Daoy (cell line): ENCODE data around the gene IL17REL. TPM values are rescaled to one million over a fixed set of nuclear protein-coding genes. Genes with fewer than 3 reads are reported as not detected.

Experiments used
- DNase-seq: peaks from one replicate; pipeline ENCODE4 v3.0.0-alpha.2; 2015; ENCODE audit warnings: low read depth
- total RNA-seq: library from RNA; depleted of rRNA; stranded (reverse); fragments of >200 nt; shearing (Covaris generic); gene quantifications from 2 replicates; pipeline ENCODE4 v1.2.3, GENCODE V29; 2014; rRNA removed

The IL17REL gene
- total RNA-seq = not detected in 2 replicates

GRCh38 chr22:50012211-50013181, at the start of gene IL17REL:
Gene IL17REL (minus strand): TSS chr22:50012765. CDS start chr22:50012646, 119 bp downstream.
- peak; percentile 3 for DNase-seq

- DNase-seq = no peak
Measured at GRCh38 chr22:50061824-50062355, 49.3 kb upstream of the IL17REL start.

GRCh38 chr22:50061141-50061823, 48.7 kb upstream of the IL17REL start:
- DNase-seq = no peak

- no peak for DNase-seq
Measured at GRCh38 chr22:50060441-50061140, 48.0 kb upstream of the IL17REL start.

- DNase-seq = no peak
Measured at GRCh38 chr22:50059881-50060262, 47.3 kb upstream of the IL17REL start.

GRCh38 chr22:50058906-50059880, 46.6 kb upstream of the IL17REL start:
- peak; percentile 42 for DNase-seq

GRCh38 chr22:50058061-50058905, 45.7 kb upstream of the IL17REL start, which contains the start of gene TTLL8:
Gene TTLL8 (minus strand): TSS chr22:50058298.
- DNase-seq = no peak

- no peak for DNase-seq
Measured at GRCh38 chr22:50057278-50058060, 44.9 kb upstream of the IL17REL start.

- DNase-seq = no peak
Measured at GRCh38 chr22:50056214-50056972, 43.8 kb upstream of the IL17REL start.

GRCh38 chr22:50053861-50054260, 41.3 kb upstream of the IL17REL start:
- no peak for DNase-seq

- DNase-seq = no peak
Measured at GRCh38 chr22:50051930-50052329, 39.4 kb upstream of the IL17REL start.

- DNase-seq = no peak
Measured at GRCh38 chr22:50049299-50050195, 37.0 kb upstream of the IL17REL start.

GRCh38 chr22:50048836-50049235, 36.3 kb upstream of the IL17REL start:
- DNase-seq = no peak

- no peak for DNase-seq
Measured at GRCh38 chr22:50048061-50048765, 35.6 kb upstream of the IL17REL start.

- no peak for DNase-seq
Measured at GRCh38 chr22:50047346-50047745, 34.8 kb upstream of the IL17REL start.

GRCh38 chr22:50046481-50047245, 34.1 kb upstream of the IL17REL start:
- DNase-seq = no peak
